HG03457 (cell line): ENCODE results near the gene KPNA4.
"Not testable (repeated sequence)": the region's sequence is repeated elsewhere in the genome, so short reads cannot be mapped to it uniquely, and the experiment has no call there.

Experiments used
- ATAC-seq: cut with Tn5 transposase; IDR thresholded peaks from one replicate; pipeline ENCODE4 v1.9.1; 2021; ENCODE audit warnings: moderate number of reproducible peaks; ENCODE audit not compliant: unreplicated experiment

KPNA4 gene

GRCh38 chr3:160573955-160574525 is 8.7 kb upstream of the KPNA4 start:
- not testable (repeated sequence) for ATAC-seq

GRCh38 chr3:160569894-160570652 is 4.7 kb upstream of the KPNA4 start:
- no peak for ATAC-seq

- no peak for ATAC-seq
Observed at GRCh38 chr3:160568989-160569388, 3.6 kb upstream of the KPNA4 start.

GRCh38 chr3:160567774-160568173 is 2.4 kb upstream of the KPNA4 start:
- ATAC-seq: no peak

- no peak for ATAC-seq
Observed at GRCh38 chr3:160566499-160566898, 1.1 kb upstream of the KPNA4 start.

GRCh38 chr3:160564949-160565441 is 376 bp downstream of the KPNA4 start:
- ATAC-seq: peak; percentile 34

- no peak for ATAC-seq
Observed at GRCh38 chr3:160564258-160564911, 986 bp downstream of the KPNA4 start.

- no peak for ATAC-seq
Observed at GRCh38 chr3:160562952-160563351, 2.4 kb downstream of the KPNA4 start.

GRCh38 chr3:160557571-160557970 is 7.8 kb downstream of the KPNA4 start:
- no peak for ATAC-seq

- ATAC-seq: no peak
Observed at GRCh38 chr3:160556141-160556540, 9.2 kb downstream of the KPNA4 start.

- no peak for ATAC-seq
Observed at GRCh38 chr3:160554980-160555379, 10.4 kb downstream of the KPNA4 start.

GRCh38 chr3:160553827-160554226 is 11.5 kb downstream of the KPNA4 start:
- no peak for ATAC-seq

GRCh38 chr3:160546727-160547126 is 18.6 kb downstream of the KPNA4 start:
- no peak for ATAC-seq

- no peak for ATAC-seq
Observed at GRCh38 chr3:160545504-160545871, 19.9 kb downstream of the KPNA4 start.

GRCh38 chr3:160544844-160545503 is 20.4 kb downstream of the KPNA4 start:
- ATAC-seq: no peak

- ATAC-seq: no peak
Observed at GRCh38 chr3:160540551-160540950, 24.8 kb downstream of the KPNA4 start.

- no peak for ATAC-seq
Observed at GRCh38 chr3:160538895-160539294, 26.5 kb downstream of the KPNA4 start.

GRCh38 chr3:160537729-160538128 is 27.6 kb downstream of the KPNA4 start:
- ATAC-seq: no peak

GRCh38 chr3:160532371-160532770 is 33.0 kb downstream of the KPNA4 start:
- no peak for ATAC-seq

GRCh38 chr3:160531311-160531710 is 34.1 kb downstream of the KPNA4 start:
- ATAC-seq: no peak

- ATAC-seq: not testable (repeated sequence)
Observed at GRCh38 chr3:160516391-160516790, 49.0 kb downstream of the KPNA4 start.
